SK-N-SH treated with all-trans-retinoic acid at 6 μM for 48 hours (cell line): ENCODE results near the gene ZNF785.

Source experiments
- BACH2 ChIP-seq: fragments of 250-450 bp; sonication (Bioruptor Pico); IDR thresholded peaks from 2 replicates; pipeline ENCODE4 v1.9.0; 2021; ENCODE audit warnings: mild to moderate bottlenecking, borderline replicate concordance
- CREB5 ChIP-seq: fragments of 250-450 bp; sonication (Bioruptor Pico); IDR thresholded peaks from 2 replicates; pipeline ENCODE4 v1.5.1; 2020; ENCODE audit warnings: low read depth, mild to moderate bottlenecking, moderate library complexity
- CSRNP3 ChIP-seq: fragments of 250-450 bp; sonication (Bioruptor Pico); IDR thresholded peaks from 2 replicates; pipeline ENCODE4 v1.5.1; 2021; ENCODE audit warnings: mild to moderate bottlenecking, moderate library complexity
- PPARA ChIP-seq: fragments of 250-450 bp; sonication (Bioruptor Pico); IDR thresholded peaks from 2 replicates; pipeline ENCODE4 v1.5.0; 2020; ENCODE audit warnings: mild to moderate bottlenecking, borderline replicate concordance
- TCF4 ChIP-seq: fragments of 250-450 bp; sonication (Bioruptor Pico); IDR thresholded peaks from 2 replicates; pipeline ENCODE4 v1.8.0; 2021; ENCODE audit warnings: mild to moderate bottlenecking, moderate library complexity, borderline replicate concordance
- TOX ChIP-seq: fragments of 250-450 bp; sonication (Bioruptor Pico); IDR thresholded peaks from 2 replicates; pipeline ENCODE4 v1.8.0; 2021; ENCODE audit warnings: mild to moderate bottlenecking, moderate library complexity, borderline replicate concordance
- TSHZ2 ChIP-seq: fragments of 250-450 bp; sonication (Bioruptor Pico); IDR thresholded peaks from 2 replicates; pipeline ENCODE4 v1.5.0; 2020; ENCODE audit warnings: mild to moderate bottlenecking, moderate library complexity
- ZFP30 ChIP-seq: fragments of 450-650 bp; formaldehyde crosslinking; IDR thresholded peaks from 2 replicates; pipeline ENCODE4 v1.5.0; 2022; ENCODE audit warnings: mild to moderate bottlenecking, moderate library complexity

- TF ChIP-seq CSRNP3 (CRISPR knock-in tag) (no peak), TCF4 (CRISPR knock-in tag) (no peak), ZFP30 (CRISPR knock-in tag) (no peak), CREB5 (CRISPR knock-in tag) (no peak), TOX (no peak), PPARA (CRISPR knock-in tag) (no peak), TSHZ2 (CRISPR knock-in tag) (no peak), BACH2 (no peak)
Measured at GRCh38 chr16:30585400-30586191, at the start of gene ZNF785.
